GM19395 (cell line): ENCODE measurements around the gene UGT1A8.

ENCODE experiments used
- ATAC-seq: cut with Tn5 transposase; IDR thresholded peaks from one replicate; pipeline ENCODE4 v1.9.1; 2021; ENCODE audit warnings: mild to moderate bottlenecking, moderate library complexity; ENCODE audit not compliant: unreplicated experiment

Gene UGT1A8

DNA sequence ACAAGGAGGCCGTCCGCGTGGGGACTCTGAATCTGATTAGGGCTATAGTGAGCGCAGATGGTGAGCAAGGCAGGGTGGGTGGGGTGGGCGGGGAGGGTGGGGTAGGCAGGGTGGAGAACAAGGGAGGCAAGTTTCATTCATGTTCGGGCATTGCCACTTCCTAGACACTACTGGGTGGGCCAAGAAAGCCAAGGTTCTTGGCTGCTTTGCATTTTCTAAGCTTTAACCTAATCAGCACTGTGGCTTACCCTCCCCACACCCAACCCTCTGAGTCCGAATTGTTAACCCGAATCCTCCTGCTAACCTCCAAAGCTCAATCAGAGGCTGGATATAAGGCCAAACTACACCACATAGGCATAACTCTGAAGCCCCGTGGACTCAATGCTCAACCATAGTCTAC lies 178.8 kb downstream of the UGT1A8 start:
- no peak for ATAC-seq

- no peak for ATAC-seq
Measured at GRCh38 chr2:233798335-233799086, 181.1 kb downstream of the UGT1A8 start.

DNA sequence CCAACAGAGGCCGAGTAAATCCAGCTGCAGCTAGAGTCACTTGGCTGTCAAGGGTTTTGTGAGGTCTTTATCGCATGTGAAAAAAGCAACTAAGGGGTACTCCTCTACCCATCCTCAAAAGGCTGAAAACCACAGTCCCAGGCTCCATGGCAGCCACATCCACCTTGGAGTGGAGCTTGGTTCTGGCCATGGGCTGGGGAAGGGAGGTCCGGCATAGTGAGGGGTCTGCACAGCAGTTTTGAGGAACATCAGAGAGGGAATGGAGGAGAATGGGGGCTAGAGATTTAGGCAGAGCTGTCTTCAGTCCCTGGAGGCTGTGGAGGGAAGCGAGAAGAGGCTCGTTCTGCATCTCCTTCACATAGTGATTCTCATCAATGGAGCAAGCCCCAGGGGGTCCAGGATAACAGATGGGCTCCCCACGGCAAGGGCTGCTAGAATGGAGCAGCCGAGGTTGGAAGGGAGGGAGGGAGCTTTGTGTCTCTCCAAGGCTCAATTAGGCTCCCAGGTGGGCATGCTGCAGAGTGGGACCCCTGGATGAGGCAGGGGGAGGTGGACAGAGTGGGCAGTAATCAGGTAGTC lies 181.7 kb downstream of the UGT1A8 start:
- ATAC-seq: no peak

GRCh38 chr2:233799716-233800115 lies 182.3 kb downstream of the UGT1A8 start:
- no peak for ATAC-seq

DNA sequence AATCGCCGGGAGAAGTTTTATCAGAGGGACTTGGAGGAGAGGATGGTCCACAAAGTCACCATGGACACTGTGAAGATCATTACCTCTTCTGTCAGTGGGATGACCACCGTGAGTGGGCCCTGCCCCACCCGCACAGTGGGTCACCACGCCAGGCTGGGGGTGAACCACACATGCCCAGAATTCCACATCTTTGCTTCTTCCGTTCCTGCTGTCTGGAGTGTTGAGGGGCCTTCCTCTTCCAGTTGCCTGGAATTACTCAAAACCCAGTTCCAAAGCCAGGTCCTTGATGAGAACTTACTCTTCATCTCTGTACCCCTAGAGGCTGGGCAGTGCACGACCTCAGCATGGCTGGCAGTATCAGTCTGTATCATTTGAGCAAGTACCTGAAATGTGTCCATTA lies 182.8 kb downstream of the UGT1A8 start:
- no peak for ATAC-seq

DNA sequence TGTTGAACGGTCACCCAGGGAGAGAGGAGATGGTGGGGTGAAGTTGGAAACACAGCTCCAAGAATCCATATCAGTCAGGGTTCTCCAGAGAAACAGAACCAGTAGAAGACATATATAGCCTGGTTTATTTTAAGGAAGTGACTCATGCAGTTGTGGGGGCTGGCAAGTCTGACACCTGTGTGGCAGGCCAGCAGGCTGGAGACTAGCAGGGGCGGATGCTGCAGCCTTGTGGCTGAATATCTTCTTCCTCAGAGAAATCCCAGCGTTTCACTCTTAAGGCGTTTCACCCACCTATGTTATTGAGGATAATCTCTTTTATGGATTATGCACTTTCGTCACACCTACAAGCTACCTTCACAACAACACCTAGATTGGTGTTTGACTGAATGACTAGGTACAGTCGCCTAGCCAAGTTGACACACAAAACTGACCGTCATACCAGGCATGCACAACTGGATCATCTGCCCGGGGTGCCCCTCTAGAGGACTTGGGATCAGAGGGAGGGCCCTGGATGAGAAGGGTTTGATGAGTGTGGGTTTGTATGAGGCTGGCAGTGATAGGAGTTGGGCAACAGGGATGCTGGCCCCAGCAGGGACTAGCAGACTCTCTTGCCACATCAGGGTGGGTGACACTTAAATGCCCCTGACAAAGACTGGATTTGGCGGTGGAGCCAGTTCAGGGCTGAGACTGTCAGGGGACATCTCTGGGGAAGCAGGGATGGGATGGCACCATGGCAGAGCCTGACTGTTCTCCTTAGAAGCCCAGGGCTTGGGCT lies 184.1 kb downstream of the UGT1A8 start:
- no peak for ATAC-seq

DNA sequence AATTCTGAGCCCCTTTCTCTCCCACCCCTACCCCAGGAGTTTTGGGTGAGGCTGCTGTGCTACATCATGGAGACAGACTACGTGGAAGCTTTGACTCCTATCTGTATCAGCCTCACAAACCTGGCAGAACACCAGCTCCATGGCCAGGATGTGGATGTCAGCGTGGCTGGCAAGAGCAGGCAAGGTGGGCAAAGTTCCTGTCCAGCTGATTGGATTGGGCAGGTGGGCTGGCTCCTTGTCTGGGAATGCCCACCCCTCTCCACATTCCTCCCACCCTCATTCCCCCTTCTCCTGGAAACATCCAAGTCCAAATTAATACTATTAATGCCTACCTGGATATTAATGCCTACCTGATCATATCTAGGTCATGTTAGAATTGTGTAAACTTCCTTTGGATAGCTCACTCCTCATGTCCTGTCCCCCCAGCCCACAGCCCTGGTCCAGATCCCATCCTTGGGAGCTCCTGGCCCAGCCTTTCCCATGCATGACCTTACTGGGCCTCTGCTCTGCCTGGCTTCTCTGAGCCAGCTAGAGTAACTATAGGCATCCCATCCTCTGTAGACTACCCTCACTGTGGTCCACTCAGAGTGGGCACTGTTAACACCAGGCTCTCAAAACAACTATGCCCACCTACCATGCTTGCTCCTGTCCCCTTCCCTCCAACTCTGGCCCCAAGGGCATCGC lies 184.8 kb downstream of the UGT1A8 start:
- ATAC-seq: no peak

DNA sequence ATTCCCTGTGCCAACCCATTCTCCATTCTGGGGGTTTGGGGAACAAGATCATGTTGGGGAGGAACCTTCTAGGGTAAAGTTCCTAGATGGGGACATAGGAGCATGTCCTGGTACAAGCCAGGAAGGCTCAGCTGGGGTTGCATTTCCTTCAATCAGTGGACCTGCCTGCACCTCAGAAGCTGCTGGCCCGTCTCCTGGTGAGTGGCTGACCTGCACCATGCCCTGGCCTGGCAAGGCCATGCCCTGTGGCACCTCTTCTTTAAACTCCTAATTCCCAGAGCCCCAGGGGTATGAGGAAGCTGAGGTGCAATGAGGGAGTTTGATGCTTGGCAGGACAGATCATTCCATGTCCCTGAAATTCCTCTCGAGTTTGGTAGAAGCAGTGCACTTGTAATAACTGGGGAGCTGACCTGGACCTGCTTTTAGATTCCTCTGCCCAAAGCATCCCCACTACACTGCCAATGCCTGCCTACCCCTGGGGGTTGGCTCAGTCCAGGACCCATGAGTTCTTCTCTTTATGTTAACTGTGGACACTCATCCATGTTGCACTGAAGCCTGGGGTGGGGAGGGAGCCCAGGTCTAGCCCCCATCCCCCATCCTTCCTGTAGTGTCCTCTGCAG lies 186.0 kb downstream of the UGT1A8 start:
- no peak for ATAC-seq

GRCh38 chr2:233803994-233804393 lies 186.6 kb downstream of the UGT1A8 start:
- no peak for ATAC-seq

DNA sequence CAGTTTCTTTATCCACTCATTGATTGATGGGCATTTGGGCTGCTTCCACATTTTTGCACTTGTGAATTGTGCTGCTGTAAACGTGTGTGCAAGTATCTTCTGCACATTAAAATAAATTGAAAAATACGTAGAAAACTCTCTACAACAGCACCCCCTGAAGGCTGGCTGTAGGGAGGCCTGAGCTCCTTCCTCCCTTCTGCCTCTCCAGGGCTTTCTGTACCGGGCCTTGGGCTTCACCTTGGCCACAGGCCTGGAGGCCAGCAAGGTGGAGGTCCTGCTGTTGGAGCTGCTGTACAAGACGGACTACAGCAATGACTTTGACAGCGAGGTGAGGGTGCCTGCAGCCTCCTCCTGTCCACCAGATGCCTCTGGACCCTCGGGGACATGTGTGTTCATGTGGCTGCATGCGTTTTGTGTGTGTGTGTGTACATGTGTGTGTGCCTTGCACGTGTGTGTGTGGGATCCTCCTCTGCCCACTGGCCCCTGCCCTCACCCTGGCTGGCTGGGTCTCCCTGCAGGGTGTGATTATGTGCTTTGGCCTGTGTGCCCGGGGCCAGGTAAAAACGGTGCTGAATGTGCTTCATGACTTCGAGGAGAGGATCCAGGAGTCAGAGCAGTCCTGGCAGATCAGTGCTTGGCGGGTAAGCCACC lies 189.9 kb downstream of the UGT1A8 start:
- no peak for ATAC-seq

DNA sequence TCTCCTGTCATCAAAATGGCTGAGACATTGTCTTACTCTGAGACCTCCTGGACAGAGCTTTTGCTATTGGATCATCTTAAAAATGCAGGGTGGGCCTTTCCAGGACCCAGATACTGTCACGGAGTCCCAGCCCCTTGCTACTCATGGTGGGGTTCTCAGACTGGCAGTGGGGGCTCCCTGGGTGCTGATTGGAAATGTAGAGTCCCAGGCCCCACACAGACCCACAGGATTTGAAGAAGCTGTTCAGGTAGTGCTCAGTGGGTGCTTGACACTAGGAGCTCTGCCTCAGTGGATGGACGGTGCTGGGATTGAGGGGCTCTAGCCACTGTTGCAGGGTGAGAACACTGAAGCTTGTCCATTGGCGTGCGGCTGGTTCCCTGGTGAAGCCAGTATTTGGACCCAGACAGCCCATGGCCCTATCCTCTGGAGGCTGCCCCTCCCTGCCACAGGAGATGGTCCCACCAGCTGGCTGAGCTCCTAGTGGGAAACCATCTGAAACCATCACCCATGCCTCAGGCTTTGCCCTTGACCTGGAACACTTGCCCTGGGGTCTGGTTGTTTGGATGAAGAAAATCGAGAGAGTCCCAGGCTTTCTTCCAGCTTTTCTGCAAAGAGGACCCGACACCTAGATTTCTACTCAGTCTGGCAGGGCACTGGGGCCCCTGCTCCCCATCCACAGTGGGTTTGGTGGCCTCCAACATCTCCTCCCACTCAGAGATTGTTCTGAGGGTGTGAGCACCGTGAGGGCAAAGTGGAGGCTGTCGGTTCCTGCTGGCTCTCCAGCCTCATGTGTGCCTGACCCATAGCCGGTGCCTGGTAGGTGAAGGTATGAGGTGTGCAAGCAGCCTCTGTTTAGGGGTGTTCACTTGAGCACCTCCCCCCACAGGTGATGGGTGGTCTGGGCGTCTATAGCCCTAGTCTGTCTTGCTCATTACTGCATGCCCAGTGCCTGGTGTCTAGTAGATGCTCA lies 190.8 kb downstream of the UGT1A8 start:
- no peak for ATAC-seq

- ATAC-seq: no peak
Measured at GRCh38 chr2:233810385-233810784, 193.0 kb downstream of the UGT1A8 start.

DNA sequence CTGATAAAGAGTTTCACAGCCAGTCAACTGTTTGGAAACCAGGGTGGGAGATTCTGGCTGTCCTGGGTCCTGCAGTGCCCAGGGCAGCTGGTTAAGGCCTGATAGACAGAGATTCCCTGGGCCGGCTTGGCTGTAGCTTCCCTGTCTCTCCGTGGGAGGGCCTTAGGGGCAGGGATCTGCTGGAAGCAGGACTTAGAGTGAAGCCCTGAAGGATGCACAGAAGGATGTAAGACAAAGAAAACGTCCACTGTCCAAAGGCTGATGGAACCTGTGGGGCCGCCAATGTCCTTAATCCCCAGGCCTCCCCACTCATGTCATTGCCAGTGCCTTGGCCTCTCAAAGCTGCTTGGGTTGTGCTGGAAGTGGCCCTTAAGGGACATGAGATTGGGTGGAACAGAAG lies 193.7 kb downstream of the UGT1A8 start:
- ATAC-seq: no peak

- no peak for ATAC-seq
Measured at GRCh38 chr2:233811732-233812131, 194.3 kb downstream of the UGT1A8 start.

GRCh38 chr2:233813236-233814055 lies 196.0 kb downstream of the UGT1A8 start:
- ATAC-seq: no peak

DNA sequence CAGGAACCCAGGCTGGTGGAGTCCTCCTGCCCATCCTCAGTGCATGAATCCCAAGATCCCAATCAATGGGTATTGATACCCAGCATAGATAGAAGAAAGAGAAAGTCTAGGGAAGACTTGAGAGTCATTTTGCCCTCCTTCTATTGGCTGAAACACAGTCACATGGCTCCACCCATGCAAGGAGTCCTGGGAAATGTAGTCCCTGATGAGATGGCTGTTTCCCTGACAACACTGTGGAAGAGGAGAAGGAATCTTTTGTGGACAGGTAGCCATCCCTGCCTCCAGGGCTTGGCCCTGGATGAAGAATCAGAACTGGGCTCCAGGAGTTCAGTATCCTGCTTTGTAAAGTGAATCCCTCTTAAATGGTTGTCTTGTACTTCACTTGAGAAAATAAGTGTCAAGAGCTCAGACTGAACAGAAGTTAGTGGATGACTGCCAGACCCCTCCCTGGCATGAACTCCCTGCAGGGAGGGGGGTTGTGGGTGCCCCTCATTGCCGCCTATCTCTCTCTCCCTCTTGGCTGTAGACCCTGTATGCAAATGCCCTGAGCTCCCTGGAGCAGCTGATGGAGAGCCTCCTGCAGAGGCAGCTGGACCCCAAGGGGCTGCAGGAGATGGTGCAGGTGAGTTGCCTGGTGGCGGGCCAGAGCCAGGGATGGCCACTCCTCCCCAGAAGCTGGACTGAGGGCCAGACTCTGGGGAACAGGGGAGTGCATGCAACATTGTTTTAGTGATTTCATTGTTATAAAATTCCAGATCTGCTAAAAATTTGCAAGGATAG lies 196.8 kb downstream of the UGT1A8 start:
- ATAC-seq: no peak

DNA sequence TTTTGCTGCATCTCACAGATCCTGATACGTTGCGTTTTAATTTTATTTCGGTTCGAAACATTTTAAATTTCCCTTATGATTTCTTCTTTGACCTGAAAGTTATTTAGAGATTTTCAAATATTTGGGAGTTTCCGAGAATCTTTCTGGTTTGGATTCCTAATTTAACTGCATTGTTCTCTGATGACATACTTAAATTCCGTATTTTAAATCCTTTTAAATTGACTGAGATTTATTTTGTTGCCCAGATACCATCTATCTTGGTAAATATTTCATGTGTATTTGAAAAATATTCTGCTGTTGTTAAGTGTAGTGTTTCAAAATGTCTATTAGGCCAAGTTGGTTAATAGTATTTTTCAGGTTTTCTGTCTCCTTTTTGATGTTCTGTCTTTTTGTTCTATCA lies 198.4 kb downstream of the UGT1A8 start:
- no peak for ATAC-seq

DNA sequence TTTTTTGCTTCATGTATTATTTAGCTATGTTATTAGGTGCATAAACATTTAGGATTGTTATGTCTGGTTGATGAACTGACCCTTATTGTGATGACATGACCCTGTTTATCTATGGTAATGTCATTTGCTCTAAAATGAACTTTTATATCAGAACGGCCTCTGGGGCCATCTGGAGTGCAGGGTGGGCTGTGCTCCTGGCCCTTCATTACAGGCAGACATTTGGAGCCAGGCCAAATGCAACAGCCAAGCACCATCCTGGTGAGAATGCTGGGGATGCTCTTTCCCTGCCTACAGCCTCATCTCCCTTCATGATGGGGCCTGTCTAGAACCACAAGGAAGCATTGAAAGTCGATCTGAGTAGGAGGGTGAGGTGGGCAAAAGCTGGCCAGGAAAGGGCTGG lies 198.9 kb downstream of the UGT1A8 start:
- ATAC-seq: no peak
